SK-N-SH treated with all-trans-retinoic acid at 6 μM for 48 hours (cell line): ENCODE data around the gene RAP1A.

Experiments used
- ATAC-seq: fragments of 200-7000 bp; cut with Tn5 transposase; 3 replicates; pipeline ENCODE4 v1.9.1; 2020; ENCODE audit warnings: mild to moderate bottlenecking, moderate library complexity
- BACH2 ChIP-seq: fragments of 250-450 bp; sonication (Bioruptor Pico); IDR thresholded peaks from 2 replicates; pipeline ENCODE4 v1.9.0; 2021; ENCODE audit warnings: mild to moderate bottlenecking, borderline replicate concordance
- CSDC2 ChIP-seq: fragments of 250-450 bp; sonication (Bioruptor Pico); IDR thresholded peaks from 2 replicates; pipeline ENCODE4 v1.5.0; 2020; ENCODE audit warnings: mild to moderate bottlenecking, moderate library complexity
- ESRRG ChIP-seq: fragments of 250-450 bp; sonication (Bioruptor Pico); IDR thresholded peaks from 2 replicates; pipeline ENCODE4 v1.6.1; 2021; ENCODE audit warnings: mild to moderate bottlenecking
- GLIS3 ChIP-seq: fragments of 250-450 bp; sonication (Bioruptor Pico); IDR thresholded peaks from 2 replicates; pipeline ENCODE4 v1.5.0; 2020; ENCODE audit warnings: mild to moderate bottlenecking, moderate library complexity
- ISL1 ChIP-seq: fragments of 250-450 bp; sonication (Bioruptor Pico); IDR thresholded peaks from 2 replicates; pipeline ENCODE4 v2.1.2; 2022; ENCODE audit warnings: mild to moderate bottlenecking, moderate library complexity
- OSR1 ChIP-seq: fragments of 250-450 bp; sonication (Bioruptor Pico); IDR thresholded peaks from 2 replicates; pipeline ENCODE4 v1.8.0; 2022; ENCODE audit warnings: moderate library complexity, mild to moderate bottlenecking, inconsistent platforms
- PPARA ChIP-seq: fragments of 250-450 bp; sonication (Bioruptor Pico); IDR thresholded peaks from 2 replicates; pipeline ENCODE4 v1.5.0; 2020; ENCODE audit warnings: mild to moderate bottlenecking, borderline replicate concordance
- SNAI2 ChIP-seq: fragments of 250-450 bp; sonication (Bioruptor Pico); IDR thresholded peaks from 2 replicates; pipeline ENCODE4 v1.5.0; 2020; ENCODE audit warnings: mild to moderate bottlenecking, moderate library complexity
- TCF4 ChIP-seq: fragments of 250-450 bp; sonication (Bioruptor Pico); IDR thresholded peaks from 2 replicates; pipeline ENCODE4 v1.8.0; 2021; ENCODE audit warnings: mild to moderate bottlenecking, moderate library complexity, borderline replicate concordance
- TOX ChIP-seq: fragments of 250-450 bp; sonication (Bioruptor Pico); IDR thresholded peaks from 2 replicates; pipeline ENCODE4 v1.8.0; 2021; ENCODE audit warnings: mild to moderate bottlenecking, moderate library complexity, borderline replicate concordance
- ZC3H10 ChIP-seq: fragments of 250-450 bp; sonication (Bioruptor Pico); IDR thresholded peaks from 2 replicates; pipeline ENCODE4 v1.5.1; 2021; ENCODE audit warnings: mild to moderate bottlenecking, moderate library complexity
- ZFP3 ChIP-seq: fragments of 250-450 bp; sonication (Bioruptor Pico); IDR thresholded peaks from 2 replicates; pipeline ENCODE4 v1.5.0; 2020; ENCODE audit warnings: mild to moderate bottlenecking, moderate library complexity
- ZFP30 ChIP-seq: fragments of 450-650 bp; formaldehyde crosslinking; IDR thresholded peaks from 2 replicates; pipeline ENCODE4 v1.5.0; 2022; ENCODE audit warnings: mild to moderate bottlenecking, moderate library complexity
- ZNF565 ChIP-seq: fragments of 450-650 bp; formaldehyde crosslinking; conservative IDR thresholded peaks from 2 replicates; pipeline ENCODE4 v1.5.0; 2020; ENCODE audit warnings: low read depth, mild to moderate bottlenecking, moderate library complexity
- ZNF70 ChIP-seq: fragments of 450-650 bp; formaldehyde crosslinking; IDR thresholded peaks from 2 replicates; pipeline ENCODE4 v1.5.0; 2020; ENCODE audit warnings: mild to moderate bottlenecking, moderate library complexity
- TF ChIP-seq, protein P1 (sequence below): fragments of 250-450 bp; sonication (Bioruptor Pico); IDR thresholded peaks from 2 replicates; pipeline ENCODE4 v1.5.1; 2021; ENCODE audit warnings: mild to moderate bottlenecking, moderate library complexity
- TF ChIP-seq, protein P2 (sequence below): fragments of 250-450 bp; sonication (Bioruptor Pico); IDR thresholded peaks from 2 replicates; pipeline ENCODE4 v1.5.1; 2020; ENCODE audit warnings: low read depth, mild to moderate bottlenecking, moderate library complexity
- TF ChIP-seq, protein P3 (sequence below): fragments of 250-450 bp; sonication (Bioruptor Pico); IDR thresholded peaks from 2 replicates; pipeline ENCODE4 v1.5.0; 2020; ENCODE audit warnings: mild to moderate bottlenecking, moderate library complexity

The RAP1A gene

DNA sequence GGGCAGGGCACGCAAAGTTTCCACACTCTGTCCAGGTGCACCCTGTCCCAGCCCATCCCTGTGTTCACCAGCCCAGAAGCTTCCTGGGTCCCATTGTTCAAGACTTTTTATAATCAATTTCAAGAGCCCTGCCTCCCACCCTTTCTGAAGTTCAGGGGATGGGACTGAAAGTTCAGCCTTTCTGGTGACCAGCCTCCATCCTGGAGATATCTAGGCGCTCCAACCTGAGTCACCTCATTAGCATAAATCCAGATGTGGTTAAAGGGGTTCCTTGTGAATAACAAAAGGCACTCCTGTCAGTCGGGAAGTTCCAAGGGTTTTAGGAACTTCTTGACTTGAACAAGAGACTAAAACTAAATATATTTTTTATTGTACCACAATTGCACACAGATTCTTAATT is 48.4 kb upstream of the RAP1A start:
- TF ChIP-seq, protein P1, sequence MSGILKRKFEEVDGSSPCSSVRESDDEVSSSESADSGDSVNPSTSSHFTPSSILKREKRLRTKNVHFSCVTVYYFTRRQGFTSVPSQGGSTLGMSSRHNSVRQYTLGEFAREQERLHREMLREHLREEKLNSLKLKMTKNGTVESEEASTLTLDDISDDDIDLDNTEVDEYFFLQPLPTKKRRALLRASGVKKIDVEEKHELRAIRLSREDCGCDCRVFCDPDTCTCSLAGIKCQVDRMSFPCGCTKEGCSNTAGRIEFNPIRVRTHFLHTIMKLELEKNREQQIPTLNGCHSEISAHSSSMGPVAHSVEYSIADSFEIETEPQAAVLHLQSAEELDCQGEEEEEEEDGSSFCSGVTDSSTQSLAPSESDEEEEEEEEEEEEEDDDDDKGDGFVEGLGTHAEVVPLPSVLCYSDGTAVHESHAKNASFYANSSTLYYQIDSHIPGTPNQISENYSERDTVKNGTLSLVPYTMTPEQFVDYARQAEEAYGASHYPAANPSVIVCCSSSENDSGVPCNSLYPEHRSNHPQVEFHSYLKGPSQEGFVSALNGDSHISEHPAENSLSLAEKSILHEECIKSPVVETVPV (CRISPR knock-in tag) = no peak
- no peak for TF ChIP-seq ZFP30 (CRISPR knock-in tag)
- TF ChIP-seq SNAI2 (CRISPR knock-in tag) = no peak
- TF ChIP-seq, protein P2, sequence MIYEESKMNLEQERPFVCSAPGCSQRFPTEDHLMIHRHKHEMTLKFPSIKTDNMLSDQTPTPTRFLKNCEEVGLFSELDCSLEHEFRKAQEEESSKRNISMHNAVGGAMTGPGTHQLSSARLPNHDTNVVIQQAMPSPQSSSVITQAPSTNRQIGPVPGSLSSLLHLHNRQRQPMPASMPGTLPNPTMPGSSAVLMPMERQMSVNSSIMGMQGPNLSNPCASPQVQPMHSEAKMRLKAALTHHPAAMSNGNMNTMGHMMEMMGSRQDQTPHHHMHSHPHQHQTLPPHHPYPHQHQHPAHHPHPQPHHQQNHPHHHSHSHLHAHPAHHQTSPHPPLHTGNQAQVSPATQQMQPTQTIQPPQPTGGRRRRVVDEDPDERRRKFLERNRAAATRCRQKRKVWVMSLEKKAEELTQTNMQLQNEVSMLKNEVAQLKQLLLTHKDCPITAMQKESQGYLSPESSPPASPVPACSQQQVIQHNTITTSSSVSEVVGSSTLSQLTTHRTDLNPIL (CRISPR knock-in tag) = no peak
- no peak; the same call in 2 of the 3 replicates for ATAC-seq

DNA sequence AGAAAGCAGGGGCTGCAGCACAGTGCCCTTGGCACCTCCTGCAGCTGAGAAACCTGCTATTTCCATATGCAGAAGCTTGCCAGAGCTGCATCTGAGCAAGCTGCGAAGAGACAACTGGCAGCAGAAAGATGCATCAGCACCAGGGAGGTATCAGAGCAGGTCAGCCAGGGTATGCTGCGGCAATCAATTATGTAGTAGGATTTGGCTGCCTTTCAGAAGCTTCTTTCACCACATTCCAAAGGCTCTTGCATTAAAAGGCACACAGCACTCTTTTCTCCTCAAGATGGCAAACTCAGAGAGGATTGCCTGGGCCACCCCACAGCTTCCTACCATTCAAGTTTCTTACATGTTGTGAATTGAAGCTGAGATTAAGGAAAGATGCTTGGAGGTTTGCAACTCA is 47.6 kb upstream of the RAP1A start:
- TF ChIP-seq PPARA (CRISPR knock-in tag) (no peak), ISL1 (CRISPR knock-in tag) (peak; percentile 55)
- peak; percentile 97 for ATAC-seq

DNA sequence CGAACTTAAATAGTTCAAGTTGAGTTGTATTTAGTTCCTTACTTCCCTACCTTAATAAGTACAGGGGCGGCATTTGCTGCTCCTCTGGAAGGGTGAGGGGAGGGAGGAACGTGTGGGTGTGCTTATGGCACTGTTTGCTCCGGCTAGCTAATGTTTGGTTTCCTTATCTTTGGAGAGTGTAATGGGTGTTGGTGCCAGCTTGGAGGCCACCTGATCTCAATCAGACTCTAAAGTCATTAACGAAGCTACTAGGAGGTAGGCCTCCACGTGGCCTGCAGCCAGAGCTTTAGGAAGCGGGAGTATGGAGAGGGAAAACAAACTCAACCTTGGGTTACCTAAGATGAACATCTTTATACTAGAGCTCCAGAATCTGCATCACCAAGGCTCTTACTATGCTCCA is 43.0 kb upstream of the RAP1A start:
- ATAC-seq = no peak
- TF ChIP-seq, protein P2 (CRISPR knock-in tag) = no peak
- TF ChIP-seq PPARA (CRISPR knock-in tag) (no peak), ZC3H10 (no peak), ESRRG (no peak), ZFP30 (CRISPR knock-in tag) (no peak), ZNF565 (no peak), ZFP3 (CRISPR knock-in tag) (no peak), ZNF70 (CRISPR knock-in tag) (no peak)
- TF ChIP-seq, protein P1 (CRISPR knock-in tag) = no peak

DNA sequence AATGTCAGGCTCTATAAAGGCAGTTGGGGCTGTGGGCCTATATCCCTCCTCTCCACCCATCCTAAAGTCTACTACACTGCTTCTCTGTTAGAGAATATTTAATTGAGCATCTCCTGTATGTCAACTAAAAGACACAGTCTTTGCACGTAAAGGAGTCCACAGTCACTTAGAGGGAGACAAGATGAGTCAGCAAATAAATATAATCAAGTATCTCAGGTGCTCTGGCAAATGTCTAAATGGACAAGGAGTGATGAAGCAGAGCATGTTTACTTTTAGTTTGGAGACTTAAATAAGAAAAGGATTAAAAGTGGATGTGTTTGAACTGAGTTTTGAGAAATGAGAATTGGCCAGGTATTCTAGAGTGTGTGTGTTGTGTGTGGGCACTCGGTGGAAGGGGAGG is 41.8 kb upstream of the RAP1A start:
- peak; percentile 52; the same call in 1 of the 2 replicates for TF ChIP-seq TOX
- TF ChIP-seq ZFP30 (CRISPR knock-in tag) = 0 out of 2 replicates have a peak, but pooled peaks have one; percentile 29
- peak; percentile 41; the same call in 1 of the 2 replicates for TF ChIP-seq ISL1 (CRISPR knock-in tag)
- no peak for TF ChIP-seq OSR1 (CRISPR knock-in tag)

DNA sequence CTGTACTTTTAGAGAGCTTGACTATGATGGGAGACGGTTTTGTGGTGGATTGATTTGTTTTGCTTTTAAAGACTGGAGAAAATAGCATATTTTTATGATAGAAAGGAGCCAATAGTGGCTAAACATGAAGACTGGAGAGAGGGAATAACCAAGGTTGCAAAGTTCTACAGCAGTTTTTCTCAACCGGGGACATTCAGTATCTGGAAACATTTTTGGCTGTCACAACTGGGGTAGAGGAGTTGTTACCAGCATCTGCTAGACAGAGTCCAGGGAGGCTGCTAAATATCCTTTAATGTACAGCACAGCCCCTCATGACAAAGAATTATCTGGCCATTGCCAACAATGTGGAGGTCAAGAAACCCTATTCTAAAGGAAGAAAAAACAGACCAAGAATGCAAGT is 38.4 kb upstream of the RAP1A start:
- no peak; the same call in 2 of the 3 replicates for ATAC-seq
- TF ChIP-seq TCF4 (CRISPR knock-in tag) (no peak), ISL1 (CRISPR knock-in tag) (no peak), ZFP3 (CRISPR knock-in tag) (no peak), ZFP30 (CRISPR knock-in tag) (no peak), CSDC2 (CRISPR knock-in tag) (no peak), ESRRG (no peak), ZC3H10 (no peak)
- TF ChIP-seq, protein P3, sequence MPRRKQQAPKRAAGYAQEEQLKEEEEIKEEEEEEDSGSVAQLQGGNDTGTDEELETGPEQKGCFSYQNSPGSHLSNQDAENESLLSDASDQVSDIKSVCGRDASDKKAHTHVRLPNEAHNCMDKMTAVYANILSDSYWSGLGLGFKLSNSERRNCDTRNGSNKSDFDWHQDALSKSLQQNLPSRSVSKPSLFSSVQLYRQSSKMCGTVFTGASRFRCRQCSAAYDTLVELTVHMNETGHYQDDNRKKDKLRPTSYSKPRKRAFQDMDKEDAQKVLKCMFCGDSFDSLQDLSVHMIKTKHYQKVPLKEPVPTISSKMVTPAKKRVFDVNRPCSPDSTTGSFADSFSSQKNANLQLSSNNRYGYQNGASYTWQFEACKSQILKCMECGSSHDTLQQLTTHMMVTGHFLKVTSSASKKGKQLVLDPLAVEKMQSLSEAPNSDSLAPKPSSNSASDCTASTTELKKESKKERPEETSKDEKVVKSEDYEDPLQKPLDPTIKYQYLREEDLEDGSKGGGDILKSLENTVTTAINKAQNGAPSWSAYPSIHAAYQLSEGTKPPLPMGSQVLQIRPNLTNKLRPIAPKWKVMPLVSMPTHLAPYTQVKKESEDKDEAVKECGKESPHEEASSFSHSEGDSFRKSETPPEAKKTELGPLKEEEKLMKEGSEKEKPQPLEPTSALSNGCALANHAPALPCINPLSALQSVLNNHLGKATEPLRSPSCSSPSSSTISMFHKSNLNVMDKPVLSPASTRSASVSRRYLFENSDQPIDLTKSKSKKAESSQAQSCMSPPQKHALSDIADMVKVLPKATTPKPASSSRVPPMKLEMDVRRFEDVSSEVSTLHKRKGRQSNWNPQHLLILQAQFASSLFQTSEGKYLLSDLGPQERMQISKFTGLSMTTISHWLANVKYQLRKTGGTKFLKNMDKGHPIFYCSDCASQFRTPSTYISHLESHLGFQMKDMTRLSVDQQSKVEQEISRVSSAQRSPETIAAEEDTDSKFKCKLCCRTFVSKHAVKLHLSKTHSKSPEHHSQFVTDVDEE (CRISPR knock-in tag) = no peak

More for the DNA sequence above, 41.8 kb upstream of the RAP1A start:
- peak; percentile 80 for ATAC-seq

DNA sequence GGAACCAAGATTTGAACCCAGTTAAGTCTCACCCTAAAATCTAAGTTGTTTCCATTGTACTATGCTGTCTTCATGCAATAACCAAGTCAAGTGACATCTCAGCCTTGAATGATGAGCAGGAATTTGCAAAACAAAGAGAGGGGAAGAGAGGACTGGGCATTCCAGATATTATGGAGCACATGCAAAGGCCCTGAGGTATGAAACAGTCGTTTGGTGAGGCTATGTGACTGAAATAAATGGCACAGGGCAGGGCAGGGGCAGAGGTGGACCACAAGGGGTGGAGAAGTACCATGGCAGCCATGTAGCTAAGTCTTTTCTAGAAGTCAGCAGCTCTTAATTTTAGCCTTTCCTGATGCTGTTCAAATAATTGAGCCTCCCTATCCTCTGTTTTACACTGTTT is 37.6 kb upstream of the RAP1A start:
- ATAC-seq = no peak
- TF ChIP-seq GLIS3 (CRISPR knock-in tag) = no peak
- TF ChIP-seq BACH2 (CRISPR knock-in tag) = no peak
- TF ChIP-seq, protein P3 (CRISPR knock-in tag) = no peak
- no peak for TF ChIP-seq TCF4 (CRISPR knock-in tag)
- TF ChIP-seq ESRRG = no peak
- TF ChIP-seq OSR1 (CRISPR knock-in tag) = no peak
- TF ChIP-seq CSDC2 (CRISPR knock-in tag) = no peak
- TF ChIP-seq, protein P1 (CRISPR knock-in tag) = no peak
- no peak for TF ChIP-seq PPARA (CRISPR knock-in tag)
